Naive thymus-derived CD4-positive, alpha-beta T cell (primary cell): ENCODE results near the gene UBTFL1. TPM values are rescaled to one million over a fixed set of nuclear protein-coding genes. Genes with fewer than 3 reads are reported as not detected.
A peak's percentile ranks its signal among the peaks of the same experiment; 100 is the strongest.
"Not testable (repeated sequence)": the region's sequence is repeated elsewhere in the genome, so short reads cannot be mapped to it uniquely, and the experiment has no call there.

ENCODE experiments used
- ATAC-seq: fragments of 150-1000 bp; cut with Tn5 transposase; 2 replicates; pipeline ENCODE4 v1.10.0; 2021; ENCODE audit warnings: mild to moderate bottlenecking, moderate library complexity
- CTCF ChIA-PET: fragments of 350-600 bp; sonication (Branson Sonifier 250); formaldehyde crosslinking; loops from one replicate; lab custom pipeline; 2021; ENCODE audit warnings: antibody characterized with exemption; lab: Charles Lee
- POLR2A ChIA-PET: fragments of 350-600 bp; sonication (Branson Sonifier 250); formaldehyde crosslinking; loops from one replicate; lab custom pipeline; 2021; ENCODE audit warnings: antibody characterized with exemption, inconsistent platforms; lab: Charles Lee
- DNase-seq, 9 donors: peaks; one replicate each; pipeline versions ENCODE4 v3.0.0 to v3.0.0-alpha.2; 2020 to 2022; ENCODE audit warnings: mixed read lengths in 1 of 9
- H3K27ac ChIP-seq: one replicate; pipeline ENCODE4 v1.7.0; 2013; ENCODE audit warnings: mild to moderate bottlenecking, low read depth, low read length, moderate library complexity
- H3K27me3 ChIP-seq, 2 donors: one replicate each; pipeline ENCODE4 v1.7.0; 2013; ENCODE audit warnings: low read length in 2 of 2, mild to moderate bottlenecking in 2 of 2, moderate library complexity in 2 of 2; ENCODE audit not compliant: control insufficient read depth in 2 of 2, insufficient read depth in 2 of 2
- H3K36me3 ChIP-seq, 3 experiments: 1 replicate in 2 of 3; 2 replicates in 1 of 3; pipeline ENCODE4 v1.7.0; 2013; ENCODE audit warnings: low read length in 3 of 3, mild to moderate bottlenecking in 3 of 3, moderate library complexity in 1 of 3; ENCODE audit not compliant: insufficient read depth in 3 of 3, control insufficient read depth in 2 of 3
- H3K4me1 ChIP-seq, 2 donors: one replicate each; pipeline ENCODE4 v1.7.0; 2013; ENCODE audit warnings: low read length in 2 of 2, mild to moderate bottlenecking in 2 of 2, moderate library complexity in 1 of 2; ENCODE audit not compliant: control insufficient read depth in 2 of 2, insufficient read depth in 2 of 2
- H3K4me3 ChIP-seq: 2 replicates; pipeline ENCODE4 v1.7.0; 2013; ENCODE audit warnings: mild to moderate bottlenecking, low read length
- H3K9me3 ChIP-seq, 3 experiments: 1 replicate in 2 of 3; 2 replicates in 1 of 3; pipeline ENCODE4 v1.7.0; 2013; ENCODE audit warnings: low read length in 3 of 3; ENCODE audit not compliant: control insufficient read depth in 2 of 3
- H3K27ac Mint-ChIP-seq, 9 donors: one replicate each; pipeline ENCODE4 v1.8.0; 2020 to 2022; ENCODE audit warnings: mixed read lengths in 9 of 9, mild to moderate bottlenecking in 8 of 9, moderate library complexity in 5 of 9, inconsistent platforms in 2 of 9
- H3K27me3 Mint-ChIP-seq, 5 donors: one replicate each; pipeline ENCODE4 v1.8.0; 2021 to 2022; ENCODE audit warnings: mixed read lengths in 5 of 5, mild to moderate bottlenecking in 1 of 5
- H3K36me3 Mint-ChIP-seq, 5 donors: one replicate each; pipeline ENCODE4 v1.8.0; 2020 to 2022; ENCODE audit warnings: mixed read lengths in 5 of 5, mild to moderate bottlenecking in 3 of 5, inconsistent platforms in 1 of 5
- H3K4me1 Mint-ChIP-seq, 7 donors: one replicate each; pipeline ENCODE4 v1.8.0; 2020 to 2022; ENCODE audit warnings: mixed read lengths in 7 of 7, mild to moderate bottlenecking in 3 of 7, inconsistent platforms in 1 of 7
- H3K4me3 Mint-ChIP-seq, 10 donors: one replicate each; pipeline ENCODE4 v1.8.0; 2020 to 2022; ENCODE audit warnings: mild to moderate bottlenecking in 10 of 10, mixed read lengths in 10 of 10, moderate library complexity in 6 of 10, inconsistent platforms in 2 of 10
- H3K9me3 Mint-ChIP-seq, 11 donors: one replicate each; pipeline ENCODE4 v1.8.0; 2020 to 2022; ENCODE audit warnings: mixed read lengths in 11 of 11, mild to moderate bottlenecking in 4 of 11, inconsistent platforms in 1 of 11, moderate library complexity in 1 of 11
- intact Hi-C, 2 donors: fragments of 100-400 bp; cut with micrococcal nuclease; formaldehyde crosslinking; loops; one replicate each; pipeline ENCODE4 v1.15.1; 2023
- polyA plus RNA-seq, 2 donors: library from polyadenylated mRNA; unstranded; fragments of 300-500 nt; fragmentation: Illumina TruSeq; gene quantifications; one replicate each; pipeline ENCODE4 v1.2.3, GENCODE V29; 2021
- total RNA-seq, 6 experiments: library from RNA in 5 of 6; stranded (reverse) in 5 of 6; gene quantifications; 1 replicate in 5 of 6; 2 replicates in 1 of 6; pipeline ENCODE4 v1.2.3 and lab custom pipeline; 2021 to 2026

Gene UBTFL1, protein sequence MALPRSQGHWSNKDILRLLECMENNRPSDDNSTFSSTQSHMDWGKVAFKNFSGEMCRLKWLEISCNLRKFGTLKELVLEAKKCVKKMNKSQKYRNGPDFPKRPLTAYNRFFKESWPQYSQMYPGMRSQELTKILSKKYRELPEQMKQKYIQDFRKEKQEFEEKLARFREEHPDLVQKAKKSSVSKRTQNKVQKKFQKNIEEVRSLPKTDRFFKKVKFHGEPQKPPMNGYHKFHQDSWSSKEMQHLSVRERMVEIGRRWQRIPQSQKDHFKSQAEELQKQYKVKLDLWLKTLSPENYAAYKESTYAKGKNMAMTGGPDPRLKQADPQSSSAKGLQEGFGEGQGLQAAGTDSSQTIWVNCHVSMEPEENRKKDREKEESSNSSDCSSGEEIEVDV
- not detected for total RNA-seq
- not detected for polyA plus RNA-seq
- total RNA-seq (lab: John Stamatoyannopoulos, UW), result not detected

DNA sequence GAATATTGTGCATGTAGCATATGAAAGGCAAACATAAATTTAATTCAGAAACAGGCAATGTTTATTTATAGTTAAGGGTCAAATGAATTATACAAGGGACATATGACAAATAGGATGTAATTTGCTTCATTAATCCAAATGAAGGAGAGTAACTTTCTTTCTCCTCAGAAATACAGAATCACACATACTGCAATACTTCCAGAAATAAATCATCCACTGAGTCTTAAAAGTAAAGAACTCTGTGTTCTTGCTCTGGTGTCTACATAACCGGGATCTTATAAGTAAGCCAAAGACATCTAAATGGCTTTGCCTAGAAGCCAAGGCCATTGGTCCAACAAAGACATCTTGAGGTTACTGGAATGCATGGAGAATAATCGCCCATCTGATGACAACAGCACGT, at the start of gene UBTFL1:
UBTFL1 (plus strand) TSS at position 301 of the 400 bp plus-strand sequence; CDS start at position 301, 0 bp downstream.
- H3K4me1 Mint-ChIP-seq, H3K36me3 ChIP-seq, POLR2A ChIA-PET: not testable (repeated sequence)

DNA sequence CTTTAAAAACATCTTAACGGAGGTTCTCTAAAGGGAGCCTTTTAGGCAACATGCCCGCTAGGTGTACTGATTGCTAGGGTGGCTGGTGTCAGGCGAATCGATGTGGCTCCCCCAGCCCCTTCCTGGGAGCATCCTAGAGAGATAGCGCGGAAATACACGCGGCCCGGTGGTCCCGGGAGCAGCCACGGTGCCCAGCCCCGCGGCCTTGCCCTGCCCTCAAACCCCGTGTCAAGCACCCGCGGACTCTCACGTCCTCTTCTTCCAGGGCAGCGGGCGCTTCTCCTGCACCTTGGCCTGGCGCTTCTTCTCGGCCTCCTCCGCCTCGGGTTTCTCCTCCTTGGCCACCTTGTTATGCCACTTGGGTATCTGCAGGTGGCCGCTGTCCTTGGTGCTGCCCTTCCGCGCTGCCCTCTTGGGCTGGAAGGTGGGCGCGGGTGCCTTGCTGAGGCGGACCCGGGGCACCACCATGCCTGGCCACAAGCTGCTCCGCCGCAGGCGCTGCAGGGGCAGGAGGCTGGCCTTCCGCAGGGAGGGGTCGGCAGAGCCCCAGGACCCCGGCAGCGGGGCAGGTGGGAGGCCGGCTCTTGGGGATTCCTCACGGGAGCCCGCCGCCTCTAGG, 34.0 kb upstream of the UBTFL1 start:
- H3K9me3 ChIP-seq, H3K27me3 ChIP-seq, DNase-seq, H3K4me3 Mint-ChIP-seq, H3K4me1 Mint-ChIP-seq, H3K4me1 ChIP-seq, H3K4me3 ChIP-seq, H3K36me3 ChIP-seq, H3K36me3 Mint-ChIP-seq, H3K9me3 Mint-ChIP-seq, H3K27ac ChIP-seq, ATAC-seq, H3K27ac Mint-ChIP-seq, H3K27me3 Mint-ChIP-seq, intact Hi-C loops, CTCF ChIA-PET, POLR2A ChIA-PET: not testable (repeated sequence)

More for the DNA sequence above, at the start of gene UBTFL1:
- intact Hi-C loops, H3K4me1 ChIP-seq, H3K27me3 ChIP-seq, H3K27ac Mint-ChIP-seq, H3K9me3 Mint-ChIP-seq, H3K27ac ChIP-seq, H3K27me3 Mint-ChIP-seq, ATAC-seq, H3K36me3 Mint-ChIP-seq, H3K4me3 ChIP-seq, CTCF ChIA-PET, H3K9me3 ChIP-seq, H3K4me3 Mint-ChIP-seq, DNase-seq: not testable (repeated sequence)

- H3K27ac ChIP-seq, DNase-seq, H3K4me1 ChIP-seq, CTCF ChIA-PET, H3K4me3 Mint-ChIP-seq, ATAC-seq, H3K27ac Mint-ChIP-seq, H3K27me3 ChIP-seq, H3K27me3 Mint-ChIP-seq, H3K36me3 Mint-ChIP-seq, POLR2A ChIA-PET, H3K9me3 Mint-ChIP-seq, intact Hi-C loops, H3K36me3 ChIP-seq, H3K9me3 ChIP-seq, H3K4me3 ChIP-seq, H3K4me1 Mint-ChIP-seq: not testable (repeated sequence)
Observed at GRCh38 chr11:90052311-90052710, 33.4 kb upstream of the UBTFL1 start.

DNA sequence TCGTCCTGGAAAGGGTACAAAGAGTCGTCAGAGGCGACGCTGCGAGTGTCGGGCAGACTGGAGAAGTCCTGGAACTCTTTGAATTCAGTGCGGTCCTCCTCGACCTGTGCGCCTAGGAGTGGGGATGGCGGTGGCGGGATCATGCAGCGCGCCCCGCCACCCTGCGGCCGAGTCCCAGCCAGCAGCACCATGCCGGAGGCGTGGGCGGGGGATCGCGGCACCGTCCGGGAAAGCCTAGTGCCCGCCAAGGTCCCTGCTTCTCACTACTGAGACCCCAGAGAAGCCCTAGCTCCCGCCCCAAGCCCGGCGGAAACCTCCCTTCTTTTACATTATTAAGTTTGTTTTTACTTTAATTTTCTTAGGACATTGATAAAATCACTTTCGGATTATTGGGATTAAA, 32.2 kb upstream of the UBTFL1 start:
- H3K36me3 Mint-ChIP-seq, H3K27me3 ChIP-seq, H3K9me3 Mint-ChIP-seq, H3K27me3 Mint-ChIP-seq, POLR2A ChIA-PET, CTCF ChIA-PET, H3K27ac Mint-ChIP-seq, H3K4me1 Mint-ChIP-seq, H3K27ac ChIP-seq, H3K4me3 ChIP-seq, ATAC-seq, H3K4me1 ChIP-seq, H3K9me3 ChIP-seq, intact Hi-C loops, H3K36me3 ChIP-seq, DNase-seq: not testable (repeated sequence)
- H3K4me3 Mint-ChIP-seq, result peak overlapping the region in 1 of 10 donors; percentile 32

DNA sequence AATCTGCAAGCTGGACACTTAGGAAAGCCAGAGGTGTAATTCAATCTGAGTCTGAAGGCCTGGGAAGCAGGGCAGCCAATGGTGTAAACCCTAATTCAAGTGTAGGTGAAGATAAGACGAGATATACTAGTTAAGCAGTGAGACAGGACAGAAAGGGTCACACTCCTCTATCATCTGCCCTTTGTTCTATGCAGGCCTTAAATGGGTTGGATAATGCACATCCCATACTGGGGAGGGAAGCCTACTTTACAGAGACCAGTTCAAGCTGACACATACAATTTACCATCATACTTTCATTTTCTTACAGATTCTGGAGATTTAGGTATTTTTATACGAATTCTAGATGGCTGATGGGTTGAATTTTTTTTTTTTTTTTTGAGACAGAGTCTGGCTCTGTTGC, 3.0 kb downstream of the UBTFL1 start:
- H3K4me3 ChIP-seq, H3K4me3 Mint-ChIP-seq, H3K9me3 ChIP-seq, H3K27me3 Mint-ChIP-seq, H3K27me3 ChIP-seq, ATAC-seq, H3K4me1 ChIP-seq, H3K27ac Mint-ChIP-seq, H3K4me1 Mint-ChIP-seq, H3K36me3 Mint-ChIP-seq, H3K36me3 ChIP-seq, POLR2A ChIA-PET, H3K9me3 Mint-ChIP-seq, H3K27ac ChIP-seq, CTCF ChIA-PET, intact Hi-C loops, DNase-seq: not testable (repeated sequence)

DNA sequence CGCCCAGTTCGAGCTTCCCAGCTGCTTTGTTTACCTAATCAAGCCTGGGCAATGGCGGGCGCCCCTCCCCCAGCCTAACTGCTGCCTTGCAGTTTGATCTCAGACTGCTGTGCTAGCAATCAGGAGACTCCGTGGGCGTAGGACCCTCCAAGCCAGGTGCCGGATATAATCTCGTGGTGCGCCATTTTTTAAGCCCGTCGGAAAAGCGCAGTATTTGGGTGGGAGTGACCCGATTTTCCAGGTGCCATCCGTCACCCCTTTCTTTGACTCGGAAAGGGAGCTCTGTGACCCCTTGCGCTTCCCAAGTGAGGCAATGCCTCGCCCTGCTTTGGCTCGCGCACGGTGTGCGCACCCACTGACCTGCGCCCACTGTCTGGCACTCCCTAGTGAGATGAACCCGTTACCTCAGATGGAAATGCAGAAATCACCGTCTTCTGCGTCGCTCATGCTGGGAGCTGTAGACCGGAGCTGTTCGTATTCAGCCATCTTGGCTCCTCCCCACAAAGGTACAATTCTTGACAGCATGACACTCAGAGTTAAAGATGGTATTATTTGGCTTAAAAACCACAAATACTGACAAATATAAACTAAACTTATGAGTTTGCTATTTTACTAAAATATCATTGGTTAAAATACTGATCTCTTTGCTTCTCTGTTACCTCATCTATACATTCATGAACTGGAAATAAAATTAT, 9.6 kb downstream of the UBTFL1 start:
- POLR2A ChIA-PET, H3K27ac ChIP-seq, H3K9me3 Mint-ChIP-seq: not testable (repeated sequence)

More for the DNA sequence above, 9.6 kb downstream of the UBTFL1 start:
- intact Hi-C loops, H3K9me3 ChIP-seq, H3K4me1 ChIP-seq, DNase-seq, H3K36me3 ChIP-seq, H3K27ac Mint-ChIP-seq, ATAC-seq, H3K36me3 Mint-ChIP-seq, CTCF ChIA-PET, H3K27me3 Mint-ChIP-seq, H3K4me1 Mint-ChIP-seq, H3K4me3 ChIP-seq, H3K4me3 Mint-ChIP-seq, H3K27me3 ChIP-seq: not testable (repeated sequence)
